ENCODE measurements around the gene LHX1. TPM values are rescaled to one million over a fixed set of nuclear protein-coding genes. Genes with fewer than 3 reads are reported as not detected.

LHX1 gene
- polyA plus RNA-seq, 1 donor from 2014 or later = 2.5 TPM

- Histone ChIP-seq H4K20me1 (ENCODE audit: insufficient read depth) (no peaks in the 10 kb centered on the region), H3K4me3 (ENCODE audit: low read length) (no peak overlapping the region), H3K27me3 (ENCODE audit: insufficient read depth, low read depth, low read length) (peaks cover 99% of the 10 kb centered on the region), H3K9ac (ENCODE audit: low read length) (no peak overlapping the region), H2AFZ (ENCODE audit: low read depth, low read length) (no peak overlapping the region), H3K9me3 (ENCODE audit: low read length) (no peaks in the 10 kb centered on the region), H3K79me2 (replicated peaks; ENCODE audit: insufficient read depth, low read length) (no peaks in the 10 kb centered on the region), H3K9me2 (ENCODE audit: insufficient read depth, low read length) (no peaks in the 10 kb centered on the region), H3K36me3 (ENCODE audit: insufficient read depth, low read length) (no peaks in the 10 kb centered on the region), H3K4me2 (ENCODE audit: low read length) (no peak overlapping the region), H3K27ac (ENCODE audit: low read length) (no peak overlapping the region), H3F3A (ENCODE audit: insufficient read depth, low read length, poor library complexity, severe bottlenecking) (no peaks in the 10 kb centered on the region)
- TF ChIP-seq, protein P1, sequence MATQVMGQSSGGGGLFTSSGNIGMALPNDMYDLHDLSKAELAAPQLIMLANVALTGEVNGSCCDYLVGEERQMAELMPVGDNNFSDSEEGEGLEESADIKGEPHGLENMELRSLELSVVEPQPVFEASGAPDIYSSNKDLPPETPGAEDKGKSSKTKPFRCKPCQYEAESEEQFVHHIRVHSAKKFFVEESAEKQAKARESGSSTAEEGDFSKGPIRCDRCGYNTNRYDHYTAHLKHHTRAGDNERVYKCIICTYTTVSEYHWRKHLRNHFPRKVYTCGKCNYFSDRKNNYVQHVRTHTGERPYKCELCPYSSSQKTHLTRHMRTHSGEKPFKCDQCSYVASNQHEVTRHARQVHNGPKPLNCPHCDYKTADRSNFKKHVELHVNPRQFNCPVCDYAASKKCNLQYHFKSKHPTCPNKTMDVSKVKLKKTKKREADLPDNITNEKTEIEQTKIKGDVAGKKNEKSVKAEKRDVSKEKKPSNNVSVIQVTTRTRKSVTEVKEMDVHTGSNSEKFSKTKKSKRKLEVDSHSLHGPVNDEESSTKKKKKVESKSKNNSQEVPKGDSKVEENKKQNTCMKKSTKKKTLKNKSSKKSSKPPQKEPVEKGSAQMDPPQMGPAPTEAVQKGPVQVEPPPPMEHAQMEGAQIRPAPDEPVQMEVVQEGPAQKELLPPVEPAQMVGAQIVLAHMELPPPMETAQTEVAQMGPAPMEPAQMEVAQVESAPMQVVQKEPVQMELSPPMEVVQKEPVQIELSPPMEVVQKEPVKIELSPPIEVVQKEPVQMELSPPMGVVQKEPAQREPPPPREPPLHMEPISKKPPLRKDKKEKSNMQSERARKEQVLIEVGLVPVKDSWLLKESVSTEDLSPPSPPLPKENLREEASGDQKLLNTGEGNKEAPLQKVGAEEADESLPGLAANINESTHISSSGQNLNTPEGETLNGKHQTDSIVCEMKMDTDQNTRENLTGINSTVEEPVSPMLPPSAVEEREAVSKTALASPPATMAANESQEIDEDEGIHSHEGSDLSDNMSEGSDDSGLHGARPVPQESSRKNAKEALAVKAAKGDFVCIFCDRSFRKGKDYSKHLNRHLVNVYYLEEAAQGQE (IDR thresholded peaks at IDR 0.05; ENCODE audit: borderline replicate concordance) = no peak
- no peak for TF ChIP-seq TAF1 (IDR thresholded peaks at IDR 0.05; ENCODE audit: low read depth)
- no peak for TF ChIP-seq POLR2AphosphoS5 (IDR thresholded peaks at IDR 0.05)
- TF ChIP-seq EZH2 (IDR thresholded peaks at IDR 0.05; ENCODE audit: borderline replicate concordance, insufficient read depth, low read length, poor library complexity, severe bottlenecking) = no peak
- no peak for TF ChIP-seq SMC3 (conservative IDR thresholded peaks at IDR 0.05; ENCODE audit: poor library complexity)
- TF ChIP-seq, protein P2, sequence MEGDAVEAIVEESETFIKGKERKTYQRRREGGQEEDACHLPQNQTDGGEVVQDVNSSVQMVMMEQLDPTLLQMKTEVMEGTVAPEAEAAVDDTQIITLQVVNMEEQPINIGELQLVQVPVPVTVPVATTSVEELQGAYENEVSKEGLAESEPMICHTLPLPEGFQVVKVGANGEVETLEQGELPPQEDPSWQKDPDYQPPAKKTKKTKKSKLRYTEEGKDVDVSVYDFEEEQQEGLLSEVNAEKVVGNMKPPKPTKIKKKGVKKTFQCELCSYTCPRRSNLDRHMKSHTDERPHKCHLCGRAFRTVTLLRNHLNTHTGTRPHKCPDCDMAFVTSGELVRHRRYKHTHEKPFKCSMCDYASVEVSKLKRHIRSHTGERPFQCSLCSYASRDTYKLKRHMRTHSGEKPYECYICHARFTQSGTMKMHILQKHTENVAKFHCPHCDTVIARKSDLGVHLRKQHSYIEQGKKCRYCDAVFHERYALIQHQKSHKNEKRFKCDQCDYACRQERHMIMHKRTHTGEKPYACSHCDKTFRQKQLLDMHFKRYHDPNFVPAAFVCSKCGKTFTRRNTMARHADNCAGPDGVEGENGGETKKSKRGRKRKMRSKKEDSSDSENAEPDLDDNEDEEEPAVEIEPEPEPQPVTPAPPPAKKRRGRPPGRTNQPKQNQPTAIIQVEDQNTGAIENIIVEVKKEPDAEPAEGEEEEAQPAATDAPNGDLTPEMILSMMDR (IDR thresholded peaks at IDR 0.05; ENCODE audit: poor library complexity, severe bottlenecking) = no peak
- no peak for TF ChIP-seq MXI1 (conservative IDR thresholded peaks at IDR 0.05; ENCODE audit: poor library complexity, severe bottlenecking)
- TF ChIP-seq EP300 (conservative IDR thresholded peaks at IDR 0.05; ENCODE audit: poor library complexity, severe bottlenecking) = no peak
- TF ChIP-seq RAD21 (conservative IDR thresholded peaks at IDR 0.05) = no peak
Measured at GRCh38 chr17:36932383-36932693, 4.9 kb upstream of the LHX1 start.

DNA sequence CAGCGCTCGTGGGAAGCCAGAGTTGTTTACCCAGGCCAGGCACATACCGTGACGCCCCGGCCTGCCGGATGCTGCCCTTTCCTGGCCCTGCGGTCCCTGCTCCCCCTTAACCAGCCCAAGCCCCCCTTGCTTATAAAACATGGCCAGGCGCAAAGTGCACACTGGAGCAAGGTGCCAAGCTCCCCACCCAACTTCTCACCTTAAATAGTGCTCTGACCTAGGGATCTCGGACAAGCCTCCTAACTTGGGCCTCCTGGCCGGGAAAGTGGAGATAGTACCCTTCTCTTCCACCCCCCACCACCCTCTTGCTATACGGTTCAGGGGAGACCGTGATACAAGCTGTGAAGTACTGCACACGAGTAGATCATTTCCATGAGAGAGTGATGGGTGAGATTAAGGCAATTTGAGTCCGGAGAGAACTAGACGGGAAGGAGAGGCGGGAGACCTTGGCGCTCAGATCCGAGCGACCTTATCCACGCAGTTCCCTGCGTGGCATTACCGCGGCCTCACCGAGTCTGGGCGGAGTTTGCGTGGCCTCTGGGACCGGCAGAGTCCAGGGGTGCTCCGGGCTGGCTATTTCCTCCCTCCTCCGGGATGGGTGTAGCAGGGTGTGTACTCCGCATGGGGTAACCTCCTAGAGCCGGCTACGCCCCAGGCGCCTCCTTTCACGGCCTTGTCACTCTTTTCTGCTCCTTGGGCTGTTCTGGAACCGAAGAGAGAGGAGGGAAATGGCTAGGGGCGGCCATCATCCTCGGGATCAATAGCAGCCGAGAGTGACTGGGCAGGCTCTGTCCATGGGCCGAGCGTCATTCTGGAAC is 4.4 kb upstream of the LHX1 start:
- Histone ChIP-seq H3K4me3 (ENCODE audit: low read length) (no peak overlapping the region), H3K9me3 (ENCODE audit: low read length) (no peaks in the 10 kb centered on the region), H3K79me2 (replicated peaks; ENCODE audit: insufficient read depth, low read length) (no peaks in the 10 kb centered on the region), H3K27ac (ENCODE audit: low read length) (no peak overlapping the region), H3K4me2 (ENCODE audit: low read length) (no peak overlapping the region), H3F3A (ENCODE audit: insufficient read depth, low read length, poor library complexity, severe bottlenecking) (no peaks in the 10 kb centered on the region), H3K36me3 (ENCODE audit: insufficient read depth, low read length) (no peaks in the 10 kb centered on the region), H2AFZ (ENCODE audit: low read depth, low read length) (no peak overlapping the region), H3K27me3 (ENCODE audit: insufficient read depth, low read depth, low read length) (peaks cover 99% of the 10 kb centered on the region), H3K9ac (ENCODE audit: low read length) (no peak overlapping the region), H4K20me1 (ENCODE audit: insufficient read depth) (no peaks in the 10 kb centered on the region), H3K9me2 (ENCODE audit: insufficient read depth, low read length) (no peaks in the 10 kb centered on the region)
- TF ChIP-seq EP300 (conservative IDR thresholded peaks at IDR 0.05; ENCODE audit: poor library complexity, severe bottlenecking) (no peak), MXI1 (conservative IDR thresholded peaks at IDR 0.05; ENCODE audit: poor library complexity, severe bottlenecking) (no peak), EZH2 (IDR thresholded peaks at IDR 0.05; ENCODE audit: borderline replicate concordance, insufficient read depth, low read length, poor library complexity, severe bottlenecking) (no peak), POLR2AphosphoS5 (IDR thresholded peaks at IDR 0.05) (no peak), RAD21 (conservative IDR thresholded peaks at IDR 0.05) (no peak), SMC3 (conservative IDR thresholded peaks at IDR 0.05; ENCODE audit: poor library complexity) (no peak), TAF1 (IDR thresholded peaks at IDR 0.05; ENCODE audit: low read depth) (no peak)
- TF ChIP-seq, protein P2 (IDR thresholded peaks at IDR 0.05; ENCODE audit: poor library complexity, severe bottlenecking) = no peak
- TF ChIP-seq, protein P1 (IDR thresholded peaks at IDR 0.05; ENCODE audit: borderline replicate concordance) = no peak
